AG04449 (cell line): Measurements from ENCODE around the gene TSPAN31.

Experiments used
- CTCF ChIA-PET: fragments of 350-600 bp; formaldehyde crosslinking; extraction: SDS; loops from one replicate; lab custom pipeline; 2021; ENCODE audit warnings: antibody characterized with exemption; lab: Yijun Ruan, JAX
- POLR2A ChIA-PET: fragments of 400-600, 350-600 bp; formaldehyde crosslinking; extraction: SDS; loops from one replicate; lab custom pipeline; 2020; ENCODE audit warnings: antibody characterized with exemption, inconsistent platforms; lab: Yijun Ruan, JAX
- DNase-seq: peaks from one replicate; pipeline ENCODE4 v3.0.0-alpha.2; 2010; ENCODE audit warnings: low read depth, low spot score
- H3K4me3 ChIP-seq: 2 replicates; pipeline ENCODE4 v1.5.1; 2011; ENCODE audit warnings: low read depth, mild to moderate bottlenecking, control low read depth, low read length
- TF ChIP-seq, protein P1 (sequence below): IDR thresholded peaks from one replicate; pipeline ENCODE4 v1.5.1; 2011; ENCODE audit warnings: mild to moderate bottlenecking, moderate library complexity, low read length, control low read depth, inconsistent platforms; ENCODE audit not compliant: insufficient read depth; ENCODE audit errors: missing control alignments

Gene TSPAN31

DNA sequence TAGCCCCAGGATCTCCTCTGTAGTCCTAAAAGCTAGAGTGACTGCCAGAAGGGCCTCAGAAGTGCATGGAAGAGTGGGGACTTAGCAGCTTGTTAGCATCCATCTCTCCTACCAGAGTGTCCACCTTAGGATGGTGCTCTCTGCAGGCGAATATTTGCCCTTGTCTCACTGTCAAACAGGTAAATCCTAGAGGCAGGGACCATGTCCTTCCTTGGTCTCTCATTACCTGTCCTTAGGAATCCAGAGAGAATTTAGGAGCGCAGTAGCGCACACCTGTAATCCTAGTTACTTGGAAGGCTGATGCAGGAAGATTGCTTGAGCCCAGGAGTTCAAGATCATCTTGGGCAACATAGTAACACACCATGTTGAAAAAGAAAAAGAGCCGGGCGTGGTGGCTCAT lies 27.7 kb upstream of the TSPAN31 start:
- CTCF ChIA-PET, result interaction anchor here (1.0 to 3.4 kb wide), 2 partner anchors 9 to 134 kb away, joined by 3 to 20 read pairs; no protein-coding TSS in a partner anchor
- TF ChIP-seq, protein P1, sequence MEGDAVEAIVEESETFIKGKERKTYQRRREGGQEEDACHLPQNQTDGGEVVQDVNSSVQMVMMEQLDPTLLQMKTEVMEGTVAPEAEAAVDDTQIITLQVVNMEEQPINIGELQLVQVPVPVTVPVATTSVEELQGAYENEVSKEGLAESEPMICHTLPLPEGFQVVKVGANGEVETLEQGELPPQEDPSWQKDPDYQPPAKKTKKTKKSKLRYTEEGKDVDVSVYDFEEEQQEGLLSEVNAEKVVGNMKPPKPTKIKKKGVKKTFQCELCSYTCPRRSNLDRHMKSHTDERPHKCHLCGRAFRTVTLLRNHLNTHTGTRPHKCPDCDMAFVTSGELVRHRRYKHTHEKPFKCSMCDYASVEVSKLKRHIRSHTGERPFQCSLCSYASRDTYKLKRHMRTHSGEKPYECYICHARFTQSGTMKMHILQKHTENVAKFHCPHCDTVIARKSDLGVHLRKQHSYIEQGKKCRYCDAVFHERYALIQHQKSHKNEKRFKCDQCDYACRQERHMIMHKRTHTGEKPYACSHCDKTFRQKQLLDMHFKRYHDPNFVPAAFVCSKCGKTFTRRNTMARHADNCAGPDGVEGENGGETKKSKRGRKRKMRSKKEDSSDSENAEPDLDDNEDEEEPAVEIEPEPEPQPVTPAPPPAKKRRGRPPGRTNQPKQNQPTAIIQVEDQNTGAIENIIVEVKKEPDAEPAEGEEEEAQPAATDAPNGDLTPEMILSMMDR, result no peak
- no peak for DNase-seq
- no peak overlapping the region for H3K4me3 ChIP-seq
- POLR2A ChIA-PET, result no interaction called here

DNA sequence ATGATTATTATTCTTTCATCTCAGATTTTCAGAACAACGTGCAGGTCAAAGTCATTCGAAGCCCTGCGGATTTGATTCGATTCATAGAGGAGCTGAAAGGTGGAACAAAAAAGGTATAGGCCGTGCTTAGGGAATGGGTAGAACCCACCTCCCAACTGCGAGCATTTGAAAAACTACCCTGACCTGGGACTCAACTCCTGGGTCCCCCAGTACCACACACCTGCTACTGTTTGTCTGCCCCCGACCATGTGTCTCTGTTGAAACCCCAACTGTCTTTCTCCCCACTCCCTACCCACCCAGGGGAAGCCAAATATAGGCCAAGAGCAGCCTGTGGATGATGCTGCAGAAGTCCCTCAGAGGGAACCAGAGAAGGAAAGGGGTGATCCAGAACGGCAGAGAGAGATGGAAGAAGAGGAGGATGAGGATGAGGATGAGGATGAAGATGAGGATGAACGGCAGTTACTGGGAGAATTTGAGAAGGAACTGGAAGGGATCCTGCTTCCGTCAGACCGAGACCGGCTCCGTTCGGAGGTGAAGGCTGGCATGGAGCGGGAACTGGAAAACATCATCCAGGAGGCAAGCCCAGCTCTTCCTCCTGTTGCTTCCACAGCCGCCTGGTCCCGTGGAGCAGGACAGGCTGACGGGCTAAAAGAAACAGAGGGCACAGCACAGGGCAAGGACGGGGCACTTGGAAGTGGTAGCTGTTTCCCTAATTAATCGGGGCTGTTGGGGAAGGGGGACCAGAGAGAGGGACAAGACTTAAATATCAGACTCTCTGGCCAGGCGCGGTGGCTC lies 26.8 kb upstream of the TSPAN31 start:
- no peak overlapping the region for H3K4me3 ChIP-seq
- ChIA-PET CTCF (interaction anchor here (1.0 to 3.4 kb wide), 3 partner anchors 8 to 135 kb away, joined by 3 to 20 read pairs (median 4); no protein-coding TSS in a partner anchor), POLR2A (no interaction called here)
- DNase-seq, result no peak
- TF ChIP-seq, protein P1, result no peak

DNA sequence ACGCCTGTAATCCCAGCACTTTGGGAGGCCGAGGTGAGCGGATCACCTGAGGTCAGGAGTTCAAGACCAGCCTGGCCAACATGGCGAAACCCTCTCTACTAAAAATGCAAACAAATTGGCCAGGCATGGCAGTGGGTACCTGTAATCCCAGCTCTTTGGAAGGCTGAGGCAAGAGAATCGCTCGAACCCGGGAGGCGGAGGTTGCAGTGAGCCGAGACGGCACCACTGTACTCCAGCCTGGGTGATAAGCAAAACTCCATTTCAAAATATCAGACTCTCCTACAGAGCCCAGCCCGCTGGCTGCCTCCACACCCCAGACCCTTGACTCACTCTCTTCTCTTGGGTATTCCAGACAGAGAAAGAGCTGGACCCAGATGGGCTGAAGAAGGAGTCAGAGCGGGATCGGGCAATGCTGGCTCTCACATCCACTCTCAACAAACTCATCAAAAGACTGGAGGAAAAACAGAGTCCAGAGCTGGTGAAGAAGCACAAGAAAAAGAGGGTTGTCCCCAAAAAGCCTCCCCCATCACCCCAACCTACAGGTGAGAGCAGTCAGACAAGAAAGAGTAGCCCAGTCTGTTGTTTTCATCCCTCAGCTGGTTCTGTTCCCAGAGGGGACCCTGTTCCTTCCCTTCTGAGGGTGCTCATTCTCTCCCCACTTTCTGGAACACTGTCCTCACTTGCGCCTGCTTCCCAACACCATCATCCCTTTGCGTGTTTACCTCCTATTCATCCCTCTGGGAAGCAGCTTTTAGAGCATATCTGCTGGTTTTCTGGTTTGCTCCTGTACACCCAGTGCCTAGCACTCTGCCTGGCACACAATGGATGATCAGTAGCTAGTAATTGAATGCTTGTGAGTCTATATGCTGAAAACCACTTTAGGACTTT lies 26.0 kb upstream of the TSPAN31 start:
- TF ChIP-seq, protein P1, result no peak
- POLR2A ChIA-PET, result no interaction called here
- no peak for DNase-seq
- CTCF ChIA-PET, result interaction anchor here (1.0 to 2.0 kb wide), 4 partner anchors 18 to 85 kb away, joined by 3 to 4 read pairs (median 4); no protein-coding TSS in a partner anchor
- H3K4me3 ChIP-seq, result no peak overlapping the region

DNA sequence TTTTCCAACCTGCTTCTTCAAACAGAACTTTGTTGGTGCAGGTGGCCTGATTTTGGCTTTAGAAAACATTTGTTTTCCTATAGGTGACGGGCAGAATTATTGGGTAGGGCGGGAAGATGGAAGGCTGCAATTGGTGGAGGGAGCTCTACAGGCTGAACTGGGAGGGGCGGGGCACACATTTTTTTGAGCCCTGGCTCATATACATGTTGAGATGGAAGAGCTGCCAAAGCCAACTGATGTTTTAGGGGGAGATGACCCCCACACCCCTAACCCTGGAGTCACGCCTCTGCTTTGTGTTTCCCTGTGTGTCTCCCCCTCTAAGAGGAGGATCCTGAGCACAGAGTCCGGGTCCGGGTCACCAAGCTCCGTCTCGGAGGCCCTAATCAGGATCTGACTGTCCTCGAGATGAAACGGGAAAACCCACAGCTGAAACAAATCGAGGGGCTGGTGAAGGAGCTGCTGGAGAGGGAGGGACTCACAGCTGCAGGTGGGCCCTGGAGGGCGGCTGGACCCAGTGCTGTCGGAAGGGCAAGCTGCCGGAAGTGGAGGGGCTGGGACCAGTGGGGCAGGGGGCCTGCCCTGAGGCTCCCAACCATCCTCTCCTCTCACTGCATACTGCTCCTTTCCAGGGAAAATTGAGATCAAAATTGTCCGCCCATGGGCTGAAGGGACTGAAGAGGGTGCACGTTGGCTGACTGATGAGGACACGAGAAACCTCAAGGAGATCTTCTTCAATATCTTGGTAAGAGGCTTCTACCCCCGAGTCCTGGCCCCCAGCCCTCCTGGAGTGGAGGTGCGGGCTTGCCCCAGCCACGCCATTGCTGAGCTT lies 24.8 kb upstream of the TSPAN31 start:
- ChIA-PET CTCF (interaction anchor here (1.0 to 2.0 kb wide), 4 partner anchors 17 to 138 kb away, joined by 3 to 5 read pairs (median 4); no protein-coding TSS in a partner anchor), POLR2A (interaction anchor here (0.6 to 0.8 kb wide), 2 partner anchors 13 to 125 kb away, joined by 3 read pairs; no protein-coding TSS in a partner anchor)

More for the DNA sequence above, 24.8 kb upstream of the TSPAN31 start:
- no peak for DNase-seq
- TF ChIP-seq, protein P1, result no peak
- no peak overlapping the region for H3K4me3 ChIP-seq
